ENCODE measurements around the gene OR4F6. TPM values are rescaled to one million over a fixed set of nuclear protein-coding genes. Genes with fewer than 3 reads are reported as not detected.

The OR4F6 gene
- total RNA-seq, 1 donor from 2014 or later, result not detected

DNA sequence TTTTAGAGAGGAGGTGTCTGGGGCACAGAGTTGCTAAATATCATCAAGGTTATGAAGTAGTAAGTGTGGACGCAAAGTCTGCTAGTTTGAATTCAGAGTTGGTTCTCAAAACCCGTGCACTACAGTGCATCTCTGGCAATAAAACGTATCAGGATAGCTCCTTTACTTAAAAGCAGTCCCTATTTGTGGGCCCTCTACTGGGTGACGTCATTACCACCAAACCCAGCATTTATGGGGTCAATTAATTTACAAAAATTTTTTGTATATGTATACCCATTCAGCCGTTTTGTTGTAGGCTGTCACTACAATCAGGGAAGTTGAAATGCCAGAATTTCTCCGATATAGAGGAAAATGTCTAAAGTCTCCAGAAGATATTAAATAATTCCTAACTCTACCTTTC is 17.5 kb downstream of the OR4F6 start:
- TF ChIP-seq, protein P1, sequence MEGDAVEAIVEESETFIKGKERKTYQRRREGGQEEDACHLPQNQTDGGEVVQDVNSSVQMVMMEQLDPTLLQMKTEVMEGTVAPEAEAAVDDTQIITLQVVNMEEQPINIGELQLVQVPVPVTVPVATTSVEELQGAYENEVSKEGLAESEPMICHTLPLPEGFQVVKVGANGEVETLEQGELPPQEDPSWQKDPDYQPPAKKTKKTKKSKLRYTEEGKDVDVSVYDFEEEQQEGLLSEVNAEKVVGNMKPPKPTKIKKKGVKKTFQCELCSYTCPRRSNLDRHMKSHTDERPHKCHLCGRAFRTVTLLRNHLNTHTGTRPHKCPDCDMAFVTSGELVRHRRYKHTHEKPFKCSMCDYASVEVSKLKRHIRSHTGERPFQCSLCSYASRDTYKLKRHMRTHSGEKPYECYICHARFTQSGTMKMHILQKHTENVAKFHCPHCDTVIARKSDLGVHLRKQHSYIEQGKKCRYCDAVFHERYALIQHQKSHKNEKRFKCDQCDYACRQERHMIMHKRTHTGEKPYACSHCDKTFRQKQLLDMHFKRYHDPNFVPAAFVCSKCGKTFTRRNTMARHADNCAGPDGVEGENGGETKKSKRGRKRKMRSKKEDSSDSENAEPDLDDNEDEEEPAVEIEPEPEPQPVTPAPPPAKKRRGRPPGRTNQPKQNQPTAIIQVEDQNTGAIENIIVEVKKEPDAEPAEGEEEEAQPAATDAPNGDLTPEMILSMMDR (IDR thresholded peaks at IDR 0.05; ENCODE audit: unreplicated experiment), result no peak
- Mint-ChIP-seq H3K4me3 (ENCODE audit: unreplicated experiment) (no peak overlapping the region), H3K4me1 (ENCODE audit: unreplicated experiment) (peaks cover 3% of the 10 kb centered on the region), H3K9me3 (ENCODE audit: unreplicated experiment) (no peaks in the 10 kb centered on the region), H3K27ac (ENCODE audit: unreplicated experiment) (no peak overlapping the region), H3K36me3 (ENCODE audit: low read depth, unreplicated experiment) (no peaks in the 10 kb centered on the region), H3K27me3 (ENCODE audit: unreplicated experiment) (no peaks in the 10 kb centered on the region)
- DNase-seq (ENCODE audit: low spot score), result no peak

DNA sequence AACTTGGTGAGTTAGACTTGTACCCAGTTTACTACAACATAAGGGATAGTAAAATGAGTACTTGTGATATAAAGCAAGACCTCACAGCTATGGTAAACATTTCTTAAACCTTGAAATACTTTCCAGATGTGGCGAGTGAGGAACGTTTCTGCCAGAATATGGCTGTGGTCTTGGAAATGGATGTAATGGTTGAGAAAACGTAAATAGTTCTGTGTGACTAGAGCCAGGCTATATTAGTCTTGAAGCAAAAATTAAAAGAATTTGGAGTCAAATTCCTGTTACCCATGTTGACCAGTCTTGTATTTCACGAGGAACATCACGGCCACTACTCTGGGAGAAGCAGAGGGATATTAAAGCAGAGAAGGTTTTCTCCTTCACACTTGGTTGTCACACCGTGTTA is 23.9 kb downstream of the OR4F6 start:
- Mint-ChIP-seq H3K4me1 (ENCODE audit: unreplicated experiment) (peaks cover 3% of the 10 kb centered on the region), H3K4me3 (ENCODE audit: unreplicated experiment) (no peak overlapping the region), H3K27me3 (ENCODE audit: unreplicated experiment) (no peaks in the 10 kb centered on the region), H3K9me3 (ENCODE audit: unreplicated experiment) (no peaks in the 10 kb centered on the region), H3K27ac (ENCODE audit: unreplicated experiment) (no peak overlapping the region), H3K36me3 (ENCODE audit: low read depth, unreplicated experiment) (no peaks in the 10 kb centered on the region)
- no peak for DNase-seq (ENCODE audit: low spot score)
- TF ChIP-seq, protein P1 (IDR thresholded peaks at IDR 0.05; ENCODE audit: unreplicated experiment), result no peak

DNA sequence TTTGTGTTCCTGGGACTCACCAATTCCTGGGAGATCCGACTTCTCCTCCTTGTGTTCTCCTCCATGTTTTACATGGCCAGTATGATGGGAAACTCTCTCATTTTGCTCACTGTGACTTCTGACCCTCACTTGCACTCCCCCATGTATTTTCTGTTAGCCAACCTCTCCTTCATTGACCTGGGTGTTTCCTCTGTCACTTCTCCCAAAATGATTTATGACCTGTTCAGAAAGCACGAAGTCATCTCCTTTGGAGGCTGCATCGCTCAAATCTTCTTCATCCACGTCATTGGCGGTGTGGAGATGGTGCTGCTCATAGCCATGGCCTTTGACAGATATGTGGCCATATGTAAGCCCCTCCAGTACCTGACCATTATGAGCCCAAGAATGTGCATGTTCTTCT is 25.5 kb downstream of the OR4F6 start:
- TF ChIP-seq, protein P1 (IDR thresholded peaks at IDR 0.05; ENCODE audit: unreplicated experiment), result no peak
- Mint-ChIP-seq H3K4me1 (ENCODE audit: unreplicated experiment) (peaks cover 3% of the 10 kb centered on the region), H3K27ac (ENCODE audit: unreplicated experiment) (no peak overlapping the region), H3K36me3 (ENCODE audit: low read depth, unreplicated experiment) (no peaks in the 10 kb centered on the region), H3K27me3 (ENCODE audit: unreplicated experiment) (no peaks in the 10 kb centered on the region), H3K4me3 (ENCODE audit: unreplicated experiment) (no peak overlapping the region), H3K9me3 (ENCODE audit: unreplicated experiment) (no peaks in the 10 kb centered on the region)
- no peak for DNase-seq (ENCODE audit: low spot score)

DNA sequence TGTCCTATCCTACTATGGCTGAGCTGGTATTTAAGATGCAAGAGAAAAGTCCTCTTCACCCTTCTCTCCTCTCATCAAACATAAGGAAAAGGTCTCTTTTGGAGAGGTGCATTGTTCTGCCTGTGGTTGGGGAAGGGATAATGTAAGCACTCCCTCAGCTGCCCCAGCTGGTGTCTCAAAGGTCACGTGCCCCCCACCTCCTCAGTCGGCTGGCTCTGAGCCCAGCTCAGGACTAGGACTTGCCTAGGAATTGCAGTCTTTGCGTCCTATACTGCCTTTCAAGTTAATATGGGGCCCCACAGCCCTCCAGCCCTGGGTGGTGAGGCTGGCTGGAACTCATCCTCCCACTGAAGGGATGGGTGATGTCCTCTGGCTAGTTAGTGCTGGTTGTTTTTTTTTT is 38.3 kb downstream of the OR4F6 start:
- Mint-ChIP-seq H3K27ac (ENCODE audit: unreplicated experiment) (no peak overlapping the region), H3K27me3 (ENCODE audit: unreplicated experiment) (no peaks in the 10 kb centered on the region), H3K9me3 (ENCODE audit: unreplicated experiment) (no peaks in the 10 kb centered on the region), H3K4me1 (ENCODE audit: unreplicated experiment) (no peaks in the 10 kb centered on the region), H3K4me3 (ENCODE audit: unreplicated experiment) (no peak overlapping the region), H3K36me3 (ENCODE audit: low read depth, unreplicated experiment) (no peaks in the 10 kb centered on the region)
- DNase-seq (ENCODE audit: low spot score), result no peak
- TF ChIP-seq, protein P1 (IDR thresholded peaks at IDR 0.05; ENCODE audit: unreplicated experiment), result no peak

DNA sequence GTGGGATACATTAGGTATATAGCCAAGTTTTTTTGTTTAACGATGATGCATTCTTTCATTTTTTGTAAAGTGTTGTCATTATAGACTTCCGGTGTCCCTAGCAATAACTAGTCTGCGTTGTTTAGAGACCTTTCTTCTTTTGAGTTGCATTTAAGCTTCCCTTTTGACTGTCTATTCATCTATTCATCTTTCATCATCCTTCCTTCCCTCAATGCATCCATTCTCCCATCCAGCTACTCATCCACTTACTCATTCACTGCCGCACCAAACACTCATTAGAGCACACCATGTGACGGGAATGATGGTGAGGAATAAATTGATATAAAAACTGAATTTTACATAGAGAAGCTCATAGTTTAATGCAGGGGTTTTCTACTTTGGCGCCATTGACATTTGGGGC is 41.6 kb downstream of the OR4F6 start:
- no peak overlapping the region for H3K27ac Mint-ChIP-seq (ENCODE audit: unreplicated experiment)
- no peaks in the 10 kb centered on the region for H3K9me3 Mint-ChIP-seq (ENCODE audit: unreplicated experiment)
- no peaks in the 10 kb centered on the region for H3K4me1 Mint-ChIP-seq (ENCODE audit: unreplicated experiment)

More for the DNA sequence above, 41.6 kb downstream of the OR4F6 start:
- Mint-ChIP-seq H3K36me3 (ENCODE audit: low read depth, unreplicated experiment) (no peaks in the 10 kb centered on the region), H3K4me3 (ENCODE audit: unreplicated experiment) (no peak overlapping the region), H3K27me3 (ENCODE audit: unreplicated experiment) (no peaks in the 10 kb centered on the region)
- no peak for DNase-seq (ENCODE audit: low spot score)
- TF ChIP-seq, protein P1 (IDR thresholded peaks at IDR 0.05; ENCODE audit: unreplicated experiment), result no peak

All from endothelial cell (in vitro differentiated cells).